HepG2 (cell line): ENCODE results near the gene POP7. TPM values are rescaled to one million over a fixed set of nuclear protein-coding genes. Genes with fewer than 3 reads are reported as not detected.

ENCODE experiments used
- ARNTL ChIP-seq: sonication (generic); formaldehyde crosslinking; IDR thresholded peaks from 2 replicates; pipeline ENCODE4 v1.4.0; 2020; ENCODE audit warnings: mild to moderate bottlenecking, missing genetic modification reagents
- HMGXB4 ChIP-seq, 2 experiments: sonication (generic) in 1 of 2; formaldehyde crosslinking in 1 of 2; IDR thresholded peaks; 2 replicates each; pipeline versions ENCODE4 v1.4.0 to v1.6.1; 2018 to 2020; ENCODE audit warnings: missing genetic modification reagents in 2 of 2, borderline replicate concordance in 1 of 2, low read depth in 1 of 2, mild to moderate bottlenecking in 1 of 2, missing biosample characterization in 1 of 2
- RELA ChIP-seq: sonication (generic); formaldehyde crosslinking; IDR thresholded peaks from 2 replicates; pipeline ENCODE4 v1.4.0; 2020; ENCODE audit warnings: missing genetic modification reagents
- TARDBP ChIP-seq: sonication (generic); formaldehyde crosslinking; IDR thresholded peaks from 2 replicates; pipeline ENCODE4 v1.8.0; 2022; ENCODE audit warnings: mild to moderate bottlenecking, missing genetic modification reagents
- TBX2 ChIP-seq: sonication (generic); formaldehyde crosslinking; IDR thresholded peaks from 2 replicates; pipeline ENCODE4 v1.5.0; 2020; ENCODE audit warnings: missing genetic modification reagents, mild to moderate bottlenecking, borderline replicate concordance
- TRAFD1 ChIP-seq: sonication (generic); formaldehyde crosslinking; IDR thresholded peaks from 2 replicates; pipeline ENCODE4 v1.5.1; 2020; ENCODE audit warnings: missing genetic modification reagents, mild to moderate bottlenecking, borderline replicate concordance
- YY1 ChIP-seq: IDR thresholded peaks from 2 replicates; pipeline ENCODE4 v1.6.1; 2011; ENCODE audit warnings: low read length, low read depth, moderate library complexity, mild to moderate bottlenecking; ENCODE audit not compliant: insufficient read depth, insufficient replicate concordance
- ZFP36L1 ChIP-seq: sonication (generic); formaldehyde crosslinking; IDR thresholded peaks from 2 replicates; pipeline ENCODE4 v1.8.0; 2022; ENCODE audit warnings: mild to moderate bottlenecking, missing genetic modification reagents, moderate library complexity
- ZNF101 ChIP-seq: sonication (generic); formaldehyde crosslinking; IDR thresholded peaks from 2 replicates; pipeline ENCODE4 v1.4.0; 2020; ENCODE audit warnings: mild to moderate bottlenecking, low read depth, missing genetic modification reagents, borderline replicate concordance
- ZNF124 ChIP-seq: sonication (generic); formaldehyde crosslinking; IDR thresholded peaks from 2 replicates; pipeline ENCODE4 v1.4.0; 2020; ENCODE audit warnings: missing genetic modification reagents
- polyA plus RNA-seq, 8 experiments: library from polyadenylated mRNA; depleted of rRNA in 3 of 8; stranded (reverse) in 7 of 8; unstranded in 1 of 8; fragments of >200 nt; fragmentation: Illumina TruSeq in 4 of 8; extraction: Trizol in 4 of 8; gene quantifications; 2 replicates each; pipeline versions ENCODE4 v1.2.1 to v1.2.3, GENCODE V29; 2011 to 2016; ENCODE audit warnings: low read depth in 4 of 8, missing spikeins in 1 of 8, mixed read lengths in 1 of 8; ENCODE audit not compliant: insufficient read depth in 1 of 8
- total RNA-seq, 5 experiments: library from RNA; depleted of rRNA; stranded (reverse); fragments of >200 nt; fragmentation: Illumina TruSeq; extraction: Trizol; gene quantifications; 2 replicates each; pipeline ENCODE4 v1.2.3, GENCODE V29; 2016; ENCODE audit warnings: low read depth in 1 of 5
- TF ChIP-seq, protein P1 (sequence below): sonication (generic); formaldehyde crosslinking; IDR thresholded peaks from 2 replicates; pipeline ENCODE4 v1.8.0; 2022; ENCODE audit warnings: mild to moderate bottlenecking, missing genetic modification reagents, borderline replicate concordance
- TF ChIP-seq, protein P2 (sequence below): sonication (generic); formaldehyde crosslinking; IDR thresholded peaks from 2 replicates; pipeline ENCODE4 v1.4.0; 2020; ENCODE audit warnings: mild to moderate bottlenecking, missing genetic modification reagents
- TF ChIP-seq, protein P3 (sequence below): sonication (generic); formaldehyde crosslinking; IDR thresholded peaks from 2 replicates; pipeline ENCODE4 v1.4.0; 2020; ENCODE audit warnings: mild to moderate bottlenecking, missing genetic modification reagents

The POP7 gene
- total and polyA plus RNA-seq, 2 of the 13 experiments (the other 11 are each of a cell fraction or from before 2014, with no cell fraction given), result 63.9 to 91.1 TPM

GRCh38 chr7:100705753-100706671, at the start of gene POP7 (continued):
- TF ChIP-seq, protein P1, sequence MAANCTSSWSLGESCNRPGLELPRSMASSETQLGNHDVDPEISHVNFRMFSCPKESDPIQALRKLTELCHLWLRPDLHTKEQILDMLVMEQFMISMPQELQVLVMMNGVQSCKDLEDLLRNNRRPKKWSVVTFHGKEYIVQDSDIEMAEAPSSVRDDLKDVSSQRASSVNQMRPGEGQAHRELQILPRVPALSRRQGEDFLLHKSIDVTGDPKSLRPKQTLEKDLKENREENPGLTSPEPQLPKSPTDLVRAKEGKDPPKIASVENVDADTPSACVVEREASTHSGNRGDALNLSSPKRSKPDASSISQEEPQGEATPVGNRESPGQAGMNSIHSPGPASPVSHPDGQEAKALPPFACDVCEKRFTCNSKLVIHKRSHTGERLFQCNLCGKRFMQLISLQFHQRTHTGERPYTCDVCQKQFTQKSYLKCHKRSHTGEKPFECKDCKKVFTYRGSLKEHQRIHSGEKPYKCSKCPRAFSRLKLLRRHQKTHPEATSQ, result no peak; the same call in 1 of the 2 replicates
- TF ChIP-seq ZFP36L1 (CRISPR knock-in tag) (peak; percentile 82; the same call in 1 of the 2 replicates), HMGXB4 (CRISPR knock-in tag; IDR thresholded peaks at IDR 0.05; ENCODE audit: borderline replicate concordance in 1 of 2, low read depth in 1 of 2) (peak; percentile 9 to 78; a peak in 3 of 4 replicates), TBX2 (CRISPR knock-in tag) (peak; percentile 87), ZNF124 (no peak), RELA (no peak), TARDBP (CRISPR knock-in tag) (peak; percentile 84), TRAFD1 (peak; percentile 71; the same call in 1 of the 2 replicates), YY1 (peak; percentile 65), ZNF101 (0 out of 2 replicates have a peak, but pooled peaks have one; percentile 83), ARNTL (peak; percentile 94)
- TF ChIP-seq, protein P2, sequence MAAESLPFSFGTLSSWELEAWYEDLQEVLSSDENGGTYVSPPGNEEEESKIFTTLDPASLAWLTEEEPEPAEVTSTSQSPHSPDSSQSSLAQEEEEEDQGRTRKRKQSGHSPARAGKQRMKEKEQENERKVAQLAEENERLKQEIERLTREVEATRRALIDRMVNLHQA (CRISPR knock-in tag), result no peak
- TF ChIP-seq, protein P3, sequence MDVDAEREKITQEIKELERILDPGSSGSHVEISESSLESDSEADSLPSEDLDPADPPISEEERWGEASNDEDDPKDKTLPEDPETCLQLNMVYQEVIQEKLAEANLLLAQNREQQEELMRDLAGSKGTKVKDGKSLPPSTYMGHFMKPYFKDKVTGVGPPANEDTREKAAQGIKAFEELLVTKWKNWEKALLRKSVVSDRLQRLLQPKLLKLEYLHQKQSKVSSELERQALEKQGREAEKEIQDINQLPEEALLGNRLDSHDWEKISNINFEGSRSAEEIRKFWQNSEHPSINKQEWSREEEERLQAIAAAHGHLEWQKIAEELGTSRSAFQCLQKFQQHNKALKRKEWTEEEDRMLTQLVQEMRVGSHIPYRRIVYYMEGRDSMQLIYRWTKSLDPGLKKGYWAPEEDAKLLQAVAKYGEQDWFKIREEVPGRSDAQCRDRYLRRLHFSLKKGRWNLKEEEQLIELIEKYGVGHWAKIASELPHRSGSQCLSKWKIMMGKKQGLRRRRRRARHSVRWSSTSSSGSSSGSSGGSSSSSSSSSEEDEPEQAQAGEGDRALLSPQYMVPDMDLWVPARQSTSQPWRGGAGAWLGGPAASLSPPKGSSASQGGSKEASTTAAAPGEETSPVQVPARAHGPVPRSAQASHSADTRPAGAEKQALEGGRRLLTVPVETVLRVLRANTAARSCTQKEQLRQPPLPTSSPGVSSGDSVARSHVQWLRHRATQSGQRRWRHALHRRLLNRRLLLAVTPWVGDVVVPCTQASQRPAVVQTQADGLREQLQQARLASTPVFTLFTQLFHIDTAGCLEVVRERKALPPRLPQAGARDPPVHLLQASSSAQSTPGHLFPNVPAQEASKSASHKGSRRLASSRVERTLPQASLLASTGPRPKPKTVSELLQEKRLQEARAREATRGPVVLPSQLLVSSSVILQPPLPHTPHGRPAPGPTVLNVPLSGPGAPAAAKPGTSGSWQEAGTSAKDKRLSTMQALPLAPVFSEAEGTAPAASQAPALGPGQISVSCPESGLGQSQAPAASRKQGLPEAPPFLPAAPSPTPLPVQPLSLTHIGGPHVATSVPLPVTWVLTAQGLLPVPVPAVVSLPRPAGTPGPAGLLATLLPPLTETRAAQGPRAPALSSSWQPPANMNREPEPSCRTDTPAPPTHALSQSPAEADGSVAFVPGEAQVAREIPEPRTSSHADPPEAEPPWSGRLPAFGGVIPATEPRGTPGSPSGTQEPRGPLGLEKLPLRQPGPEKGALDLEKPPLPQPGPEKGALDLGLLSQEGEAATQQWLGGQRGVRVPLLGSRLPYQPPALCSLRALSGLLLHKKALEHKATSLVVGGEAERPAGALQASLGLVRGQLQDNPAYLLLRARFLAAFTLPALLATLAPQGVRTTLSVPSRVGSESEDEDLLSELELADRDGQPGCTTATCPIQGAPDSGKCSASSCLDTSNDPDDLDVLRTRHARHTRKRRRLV (CRISPR knock-in tag), result peak; percentile 63
